Stomach smooth muscle (tissue), 2 donors: ENCODE data around the gene CFAP119.

Experiments
- H3K27ac ChIP-seq: one replicate; pipeline ENCODE4 v1.7.0; 2013; ENCODE audit warnings: mild to moderate bottlenecking, low read length, inconsistent platforms
- H3K27me3 ChIP-seq, 2 donors: one replicate each; pipeline ENCODE4 v1.7.0; 2013; ENCODE audit warnings: low read length in 2 of 2; ENCODE audit not compliant: insufficient read depth in 2 of 2, control insufficient read depth in 1 of 2
- H3K36me3 ChIP-seq, 2 donors: one replicate each; pipeline ENCODE4 v1.7.0; 2013; ENCODE audit warnings: low read length in 2 of 2; ENCODE audit not compliant: control insufficient read depth in 2 of 2, insufficient read depth in 2 of 2
- H3K4me1 ChIP-seq: one replicate; pipeline ENCODE4 v1.7.0; 2013; ENCODE audit warnings: low read length; ENCODE audit not compliant: control insufficient read depth, insufficient read depth
- H3K4me3 ChIP-seq, 2 donors: one replicate each; pipeline ENCODE4 v1.7.0; 2013; ENCODE audit warnings: low read length in 2 of 2
- H3K9ac ChIP-seq, 2 donors: one replicate each; pipeline ENCODE4 v1.7.0; 2013; ENCODE audit warnings: low read length in 2 of 2, mild to moderate bottlenecking in 1 of 2
- H3K9me3 ChIP-seq, 2 donors: one replicate each; pipeline ENCODE4 v1.7.0; 2013; ENCODE audit warnings: low read length in 2 of 2; ENCODE audit not compliant: control insufficient read depth in 2 of 2
- donor health status: healthy.
- donor health status: Pancreatic carcinoma.

CFAP119 gene

GRCh38 chr16:30768583-30769181 lies 6.8 kb upstream of the CFAP119 start:
- Histone ChIP-seq H3K27me3 (no peaks in the 10 kb centered on the region), H3K36me3 (peaks cover 72 to 86% of the 10 kb centered on the region in 2 donors)

DNA sequence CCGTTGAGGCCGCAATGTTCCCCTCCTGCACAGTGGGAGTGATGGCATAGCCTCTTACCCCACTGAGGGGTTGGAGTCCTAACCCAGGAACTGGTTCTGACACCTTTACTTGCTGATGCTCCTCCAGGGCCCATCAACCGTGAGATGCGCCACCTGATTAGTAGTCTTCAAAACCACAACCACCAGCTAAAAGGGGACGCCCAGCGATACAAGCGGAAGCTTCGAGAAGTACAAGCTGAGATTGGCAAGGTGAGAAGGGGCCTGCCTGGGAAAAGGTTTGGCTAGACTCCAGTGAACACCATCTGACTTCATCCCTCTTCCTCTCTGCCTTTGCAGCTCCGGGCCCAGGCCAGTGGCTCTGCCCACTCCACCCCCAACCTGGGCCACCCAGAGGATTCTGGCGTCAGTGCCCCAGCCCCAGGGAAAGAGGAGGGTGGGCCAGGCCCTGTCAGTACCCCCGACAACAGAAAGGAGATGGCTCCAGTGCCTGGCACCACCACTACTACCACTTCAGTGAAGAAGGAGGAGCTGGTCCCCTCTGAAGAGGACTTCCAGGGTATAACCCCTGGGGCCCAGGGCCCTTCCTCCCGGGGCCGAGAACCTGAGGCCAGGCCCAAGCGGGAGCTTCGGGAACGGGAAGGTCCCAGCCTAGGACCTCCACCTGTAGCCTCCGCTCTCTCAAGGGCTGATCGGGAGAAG lies 6.1 kb upstream of the CFAP119 start:
- Histone ChIP-seq H3K4me3 (no peak overlapping the region), H3K4me1 (peaks cover 11% of the 10 kb centered on the region), H3K27ac (no peak overlapping the region), H3K36me3 (peaks cover 72 to 84% of the 10 kb centered on the region in 2 donors), H3K9ac (no peak overlapping the region), H3K9me3 (no peaks in the 10 kb centered on the region), H3K27me3 (no peaks in the 10 kb centered on the region)

More at GRCh38 chr16:30768583-30769181, 6.8 kb upstream of the CFAP119 start:
- no peak overlapping the region for H3K27ac ChIP-seq
- peaks cover 4% of the 10 kb centered on the region for H3K4me1 ChIP-seq
- H3K9ac ChIP-seq, result no peak overlapping the region
- no peaks in the 10 kb centered on the region for H3K9me3 ChIP-seq
- H3K4me3 ChIP-seq, result no peak overlapping the region

DNA sequence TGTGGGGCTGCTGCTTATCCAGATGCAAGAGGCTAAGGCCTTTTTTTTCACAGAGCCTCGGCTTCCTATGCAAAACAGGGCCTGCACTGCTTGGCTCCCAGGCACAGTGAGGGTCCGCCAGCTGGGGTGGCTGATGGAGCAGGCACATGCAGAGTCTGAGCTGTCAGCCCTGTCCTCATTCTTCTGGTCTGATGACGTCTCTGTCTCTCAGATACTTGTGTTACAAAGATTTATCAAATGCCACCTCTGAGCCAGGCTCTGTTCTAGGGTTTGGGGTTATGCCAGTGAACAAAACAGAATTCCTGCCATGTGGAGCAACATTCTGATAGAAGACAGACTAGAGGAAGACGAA lies 5.0 kb upstream of the CFAP119 start:
- H3K9me3 ChIP-seq, result no peaks in the 10 kb centered on the region
- peaks cover 18% of the 10 kb centered on the region for H3K4me1 ChIP-seq
- H3K36me3 ChIP-seq, result peaks cover 62 to 75% of the 10 kb centered on the region in 2 donors
- H3K27me3 ChIP-seq, result no peaks in the 10 kb centered on the region
- H3K4me3 ChIP-seq, result no peak overlapping the region
- no peak overlapping the region for H3K9ac ChIP-seq
- H3K27ac ChIP-seq, result no peak overlapping the region

- peaks cover 19% of the 10 kb centered on the region for H3K4me1 ChIP-seq
- no peaks in the 10 kb centered on the region for H3K27me3 ChIP-seq
- H3K4me3 ChIP-seq, result no peak overlapping the region
- H3K27ac ChIP-seq, result no peak overlapping the region
- H3K9me3 ChIP-seq, result no peaks in the 10 kb centered on the region
- no peak overlapping the region for H3K9ac ChIP-seq
- H3K36me3 ChIP-seq, result peaks cover 57 to 70% of the 10 kb centered on the region in 2 donors
Measured at GRCh38 chr16:30766206-30766932, 4.5 kb upstream of the CFAP119 start.

GRCh38 chr16:30764816-30765465 lies 3.1 kb upstream of the CFAP119 start:
- H3K9ac ChIP-seq, result no peak overlapping the region
- peaks cover 29% of the 10 kb centered on the region for H3K4me1 ChIP-seq
- H3K9me3 ChIP-seq, result no peaks in the 10 kb centered on the region
- H3K36me3 ChIP-seq, result peaks cover 53 to 59% of the 10 kb centered on the region in 2 donors
- H3K27ac ChIP-seq, result no peak overlapping the region
- no peaks in the 10 kb centered on the region for H3K27me3 ChIP-seq
- no peak overlapping the region for H3K4me3 ChIP-seq

- Histone ChIP-seq H3K4me1 (peaks cover 29% of the 10 kb centered on the region), H3K27me3 (no peaks in the 10 kb centered on the region), H3K27ac (no peak overlapping the region), H3K4me3 (no peak overlapping the region), H3K9ac (peak overlapping the region in 1 of 2 donors; percentile 93), H3K9me3 (no peaks in the 10 kb centered on the region), H3K36me3 (peaks cover 46 to 53% of the 10 kb centered on the region in 2 donors)
Measured at GRCh38 chr16:30764086-30764485, 2.2 kb upstream of the CFAP119 start.

GRCh38 chr16:30762991-30763725 lies 1.3 kb upstream of the CFAP119 start:
- H3K4me1 ChIP-seq, result peaks cover 29% of the 10 kb centered on the region
- no peaks in the 10 kb centered on the region for H3K9me3 ChIP-seq
- H3K9ac ChIP-seq, result peak overlapping the region; percentile 93 to 96
- peaks cover 37 to 44% of the 10 kb centered on the region in 2 donors for H3K36me3 ChIP-seq
- no peaks in the 10 kb centered on the region for H3K27me3 ChIP-seq
- H3K27ac ChIP-seq, result peak overlapping the region; percentile 88
- peak overlapping the region; percentile 78 to 97 for H3K4me3 ChIP-seq

GRCh38 chr16:30761427-30761927 lies 385 bp downstream of the CFAP119 start:
- H3K9ac ChIP-seq, result peak overlapping the region; percentile 47 to 57
- peaks cover 28 to 33% of the 10 kb centered on the region in 2 donors for H3K36me3 ChIP-seq
- peak overlapping the region; percentile 88 for H3K27ac ChIP-seq
- no peaks in the 10 kb centered on the region for H3K9me3 ChIP-seq
- H3K27me3 ChIP-seq, result no peaks in the 10 kb centered on the region
- H3K4me3 ChIP-seq, result peak overlapping the region; percentile 78 to 97
- H3K4me1 ChIP-seq, result peaks cover 29% of the 10 kb centered on the region

GRCh38 chr16:30760577-30761426 lies 1.1 kb downstream of the CFAP119 start:
- H3K9ac ChIP-seq, result peak overlapping the region; percentile 47 to 57
- H3K4me1 ChIP-seq, result peaks cover 29% of the 10 kb centered on the region
- no peaks in the 10 kb centered on the region for H3K9me3 ChIP-seq
- peak overlapping the region; percentile 88 for H3K27ac ChIP-seq
- H3K36me3 ChIP-seq, result peaks cover 27 to 28% of the 10 kb centered on the region in 2 donors
- peak overlapping the region; percentile 78 to 97 for H3K4me3 ChIP-seq
- no peaks in the 10 kb centered on the region for H3K27me3 ChIP-seq
